Esophagus squamous epithelium (tissue), 5 donors: Measurements from ENCODE around the gene ZNF608. TPM values are rescaled to one million over a fixed set of nuclear protein-coding genes. Genes with fewer than 3 reads are reported as not detected.

Experiments
- DNase-seq: peaks from one replicate; lab custom pipeline; 2025; lab: John Stamatoyannopoulos, UW
- H3K27ac ChIP-seq, 4 donors: fragments of 200-600 bp; sonication (generic); one replicate each; pipeline ENCODE4 v1.5.1; 2016 to 2019; ENCODE audit warnings: mild to moderate bottlenecking in 1 of 4
- H3K27me3 ChIP-seq, 4 donors: fragments of 200-600 bp; sonication (generic); 1 replicate in 3 of 4; 2 replicates in 1 of 4; pipeline versions ENCODE4 v1.5.1 to v1.6.0; 2017 to 2021; ENCODE audit warnings: antibody characterized with exemption in 1 of 4
- H3K36me3 ChIP-seq, 3 donors: fragments of 200-600 bp; sonication (generic); one replicate each; pipeline ENCODE4 v1.5.1; 2016 to 2019
- H3K4me1 ChIP-seq, 3 donors: fragments of 200-600 bp; sonication (generic); one replicate each; pipeline ENCODE4 v1.5.1; 2017 to 2019
- H3K4me3 ChIP-seq, 4 donors: fragments of 200-600 bp; sonication (generic); 1 replicate in 3 of 4; 2 replicates in 1 of 4; pipeline ENCODE4 v1.5.1; 2016 to 2019; ENCODE audit warnings: mild to moderate bottlenecking in 2 of 4, moderate library complexity in 1 of 4
- H3K9me3 ChIP-seq, 3 donors: fragments of 200-600 bp; sonication (generic); one replicate each; pipeline ENCODE4 v1.5.1; 2016 to 2019
- POLR2A ChIP-seq, 4 donors: fragments of 450-650 bp; IDR thresholded peaks; one replicate each; pipeline ENCODE4 v1.6.1; 2017; ENCODE audit warnings: antibody characterized with exemption in 4 of 4, mild to moderate bottlenecking in 4 of 4, moderate library complexity in 3 of 4
- WGBS, 2 donors: methylation state at CpG; one replicate each; pipeline ENCODE4 v1.1.5; 2018; 5-methylcytosine and 5-hydroxymethylcytosine counted together
- intact Hi-C: fragments of 100-400 bp; cut with DNase I; formaldehyde crosslinking; loops from one replicate; pipeline ENCODE4 v1.15.0; 2022
- total RNA-seq, 4 donors: library from RNA; depleted of rRNA; stranded (reverse); fragments of >200 nt; gene quantifications; one replicate each; pipeline ENCODE4 v1.1.0, GENCODE V29; 2016
- TF ChIP-seq, protein P1 (sequence below), 6 experiments: fragments of 450-650 bp in 4 of 6; fragments of 200-600 bp in 2 of 6; sonication (generic) in 2 of 6; IDR thresholded peaks; one replicate each; pipeline ENCODE4 v1.5.1; 2016 to 2019; ENCODE audit warnings: antibody characterized with exemption in 6 of 6, mild to moderate bottlenecking in 4 of 6, moderate library complexity in 4 of 6
- donor health status: DM: yes; HTN: yes; CAD: no.

Gene ZNF608
- total RNA-seq, 4 donors from 2014 or later, result 5.8 to 25.7 (median 10.4) TPM

DNA sequence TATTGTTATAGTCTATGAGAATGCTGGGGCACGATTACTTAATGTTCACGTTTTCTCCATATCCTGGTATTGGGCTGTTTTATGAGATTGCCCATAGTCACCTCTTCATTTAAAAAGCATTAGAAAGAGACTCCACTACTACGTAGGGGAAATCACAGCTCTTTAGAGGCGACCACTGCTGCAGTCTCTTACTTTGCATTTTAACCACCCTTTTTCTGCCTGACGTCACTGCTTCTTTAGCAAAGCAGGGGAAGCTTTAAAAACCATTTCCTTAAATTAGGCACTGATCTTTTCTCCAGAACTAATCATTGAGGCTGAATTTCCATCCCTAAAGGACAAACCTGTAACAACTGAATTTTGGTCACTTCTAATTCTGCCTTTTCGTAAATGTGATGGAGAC is 38.9 kb downstream of the ZNF608 start:
- intact Hi-C loops, result no loop called here
- H3K36me3 ChIP-seq, result no peaks in the 10 kb centered on the region
- TF ChIP-seq POLR2A (IDR thresholded peaks at IDR 0.05), result no peak
- TF ChIP-seq, protein P1, sequence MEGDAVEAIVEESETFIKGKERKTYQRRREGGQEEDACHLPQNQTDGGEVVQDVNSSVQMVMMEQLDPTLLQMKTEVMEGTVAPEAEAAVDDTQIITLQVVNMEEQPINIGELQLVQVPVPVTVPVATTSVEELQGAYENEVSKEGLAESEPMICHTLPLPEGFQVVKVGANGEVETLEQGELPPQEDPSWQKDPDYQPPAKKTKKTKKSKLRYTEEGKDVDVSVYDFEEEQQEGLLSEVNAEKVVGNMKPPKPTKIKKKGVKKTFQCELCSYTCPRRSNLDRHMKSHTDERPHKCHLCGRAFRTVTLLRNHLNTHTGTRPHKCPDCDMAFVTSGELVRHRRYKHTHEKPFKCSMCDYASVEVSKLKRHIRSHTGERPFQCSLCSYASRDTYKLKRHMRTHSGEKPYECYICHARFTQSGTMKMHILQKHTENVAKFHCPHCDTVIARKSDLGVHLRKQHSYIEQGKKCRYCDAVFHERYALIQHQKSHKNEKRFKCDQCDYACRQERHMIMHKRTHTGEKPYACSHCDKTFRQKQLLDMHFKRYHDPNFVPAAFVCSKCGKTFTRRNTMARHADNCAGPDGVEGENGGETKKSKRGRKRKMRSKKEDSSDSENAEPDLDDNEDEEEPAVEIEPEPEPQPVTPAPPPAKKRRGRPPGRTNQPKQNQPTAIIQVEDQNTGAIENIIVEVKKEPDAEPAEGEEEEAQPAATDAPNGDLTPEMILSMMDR (IDR thresholded peaks at IDR 0.05), result no peak
- no peak for DNase-seq
- WGBS, 2 donors, result 62 to 75% methylated on average over 6 of the region's 6 CpGs
- no peaks in the 10 kb centered on the region for H3K27me3 ChIP-seq
- H3K9me3 ChIP-seq, result no peaks in the 10 kb centered on the region
- H3K4me1 ChIP-seq, result peaks cover 13 to 68% (median 18%) of the 10 kb centered on the region in 3 donors
- no peak overlapping the region for H3K27ac ChIP-seq
- H3K4me3 ChIP-seq, result peak overlapping the region in 1 of 4 donors; percentile 37

DNA sequence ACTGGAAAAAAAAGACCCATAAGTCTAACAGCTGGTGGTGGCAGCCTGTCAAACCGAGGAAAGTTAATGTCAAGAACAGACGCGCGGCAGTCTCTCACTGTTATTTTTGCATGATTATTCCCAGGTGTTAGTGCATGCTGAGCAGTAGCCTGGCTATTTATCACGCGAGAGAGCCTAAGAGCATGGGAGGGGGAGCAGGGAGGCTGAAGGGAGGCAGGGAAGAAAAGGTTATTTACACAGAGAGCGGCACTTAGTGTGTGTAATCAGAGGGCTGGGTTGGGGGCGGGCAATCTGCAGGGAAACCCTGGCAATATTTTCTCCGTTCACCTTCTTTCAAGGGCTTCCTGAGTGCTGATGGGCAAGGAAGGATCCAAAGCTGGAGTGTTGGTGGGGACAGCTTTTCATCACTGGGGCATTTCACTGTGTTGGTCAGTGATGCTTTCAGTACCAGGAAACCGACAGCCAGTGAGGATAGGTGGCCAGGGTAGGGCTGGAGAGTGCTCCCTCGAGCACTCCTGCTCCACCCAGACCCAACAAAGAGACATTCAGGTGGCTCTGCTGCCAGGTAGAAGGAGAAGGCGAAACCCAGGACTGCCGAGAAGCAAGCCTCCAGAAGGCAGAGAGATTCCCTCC is 39.6 kb downstream of the ZNF608 start:
- no peaks in the 10 kb centered on the region for H3K36me3 ChIP-seq
- no peaks in the 10 kb centered on the region for H3K27me3 ChIP-seq
- peak overlapping the region in 2 of 4 donors; percentile 5 to 37 for H3K4me3 ChIP-seq
- H3K27ac ChIP-seq, result peak overlapping the region in 3 of 4 donors; percentile 29 to 46 (median 34)
- TF ChIP-seq, protein P1 (IDR thresholded peaks at IDR 0.05), result no peak
- TF ChIP-seq POLR2A (IDR thresholded peaks at IDR 0.05), result no peak
- no peaks in the 10 kb centered on the region for H3K9me3 ChIP-seq
- intact Hi-C loops, result no loop called here
- peaks cover 13 to 74% (median 18%) of the 10 kb centered on the region in 3 donors for H3K4me1 ChIP-seq
- WGBS, 2 donors, result 33 to 50% methylated on average over 12 to 13 of the region's 13 CpGs
- no peak for DNase-seq

DNA sequence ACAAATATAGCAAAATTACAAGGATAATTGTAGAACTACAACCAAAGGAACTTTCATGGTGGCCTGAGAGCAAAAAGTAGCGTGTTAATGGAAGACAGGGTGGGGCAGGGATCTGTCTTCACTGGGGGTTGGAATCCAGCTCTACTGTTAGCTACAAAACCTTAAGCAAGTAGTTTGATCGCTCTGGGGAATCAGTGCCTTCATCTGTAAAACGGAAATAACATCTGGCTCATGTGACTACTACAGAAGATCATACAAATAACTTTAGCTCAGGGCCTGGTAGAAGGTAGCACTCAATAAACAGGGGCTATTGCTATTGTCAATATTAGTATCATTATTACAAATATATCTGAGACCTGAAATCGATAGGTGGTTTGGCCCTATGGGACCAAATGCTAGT is 40.4 kb downstream of the ZNF608 start:
- H3K36me3 ChIP-seq, result no peaks in the 10 kb centered on the region
- TF ChIP-seq, protein P1 (IDR thresholded peaks at IDR 0.05), result no peak
- no peak for TF ChIP-seq POLR2A (IDR thresholded peaks at IDR 0.05)
- intact Hi-C loops, result no loop called here
- no peak overlapping the region for H3K4me3 ChIP-seq
- H3K9me3 ChIP-seq, result no peaks in the 10 kb centered on the region
- H3K4me1 ChIP-seq, result peaks cover 13 to 82% (median 18%) of the 10 kb centered on the region in 3 donors
- no peak for DNase-seq
- no peaks in the 10 kb centered on the region for H3K27me3 ChIP-seq
- WGBS, 2 donors, result 76 to 81% methylated on average over 4 of the region's 4 CpGs
- H3K27ac ChIP-seq, result no peak overlapping the region

DNA sequence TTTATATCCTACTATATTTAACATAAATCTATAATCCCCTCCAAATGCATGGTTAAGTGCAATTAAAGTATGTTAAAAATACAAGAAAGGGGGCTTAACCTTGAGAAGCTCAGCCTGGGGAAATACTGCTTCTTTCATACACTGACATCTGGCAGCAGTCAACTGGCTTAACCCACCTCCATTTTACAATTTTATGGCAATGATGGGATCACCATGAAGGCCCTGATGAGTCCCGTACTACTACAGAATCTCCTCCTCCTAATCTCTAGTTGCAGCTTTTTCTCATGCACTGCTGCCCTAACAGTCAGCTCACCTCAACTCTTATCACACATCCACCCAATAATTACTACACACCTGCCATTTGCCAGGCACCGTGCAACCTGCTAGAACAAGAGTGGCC is 40.9 kb downstream of the ZNF608 start:
- H3K9me3 ChIP-seq, result no peaks in the 10 kb centered on the region
- H3K36me3 ChIP-seq, result no peaks in the 10 kb centered on the region
- intact Hi-C loops, result no loop called here
- no peak overlapping the region for H3K4me3 ChIP-seq
- no peaks in the 10 kb centered on the region for H3K27me3 ChIP-seq
- WGBS, 2 donors, result 76 to 96% methylated on average over 2 of the region's 2 CpGs
- H3K4me1 ChIP-seq, result peaks cover 13 to 87% (median 18%) of the 10 kb centered on the region in 3 donors
- H3K27ac ChIP-seq, result no peak overlapping the region
- no peak for TF ChIP-seq POLR2A (IDR thresholded peaks at IDR 0.05)
- TF ChIP-seq, protein P1 (IDR thresholded peaks at IDR 0.05), result no peak
- DNase-seq, result no peak

DNA sequence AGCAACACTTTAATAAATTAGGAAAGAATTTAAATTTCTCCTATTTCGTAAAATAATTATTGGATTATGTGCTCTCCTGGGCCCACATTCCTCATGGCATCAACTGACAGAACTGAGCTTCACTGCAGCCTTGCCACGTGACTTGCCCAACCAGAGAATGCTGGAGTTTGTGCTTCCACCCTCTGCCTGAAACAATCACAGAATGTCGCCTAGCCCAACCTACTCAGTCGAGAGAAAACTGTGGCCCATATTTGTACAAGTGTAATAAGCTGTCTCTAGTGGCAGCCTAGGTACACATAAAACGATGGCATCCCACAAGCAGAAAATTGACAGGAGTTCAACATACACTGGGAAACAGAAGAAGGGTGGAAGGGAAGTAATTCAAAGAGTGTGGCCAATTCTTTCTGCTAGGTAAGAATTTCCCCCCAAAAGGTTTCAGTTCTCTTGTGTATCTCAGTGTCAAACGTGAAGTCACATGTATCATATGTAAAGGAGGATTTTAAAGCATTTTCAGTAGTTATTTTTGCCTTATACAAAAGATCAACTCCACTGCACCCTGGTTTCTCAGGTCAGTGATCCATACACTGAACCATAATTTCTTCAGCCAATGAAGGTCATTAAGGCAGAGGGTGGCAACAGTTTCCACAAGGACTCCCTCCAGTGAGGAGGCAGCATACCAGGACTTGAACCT is 41.7 kb downstream of the ZNF608 start:
- no peaks in the 10 kb centered on the region for H3K27me3 ChIP-seq
- intact Hi-C loops, result no loop called here
- H3K36me3 ChIP-seq, result no peaks in the 10 kb centered on the region
- H3K9me3 ChIP-seq, result no peaks in the 10 kb centered on the region
- H3K27ac ChIP-seq, result peak overlapping the region in 1 of 4 donors; percentile 4
- WGBS, 2 donors, result 69 to 70% methylated on average over 6 of the region's 6 CpGs
- TF ChIP-seq POLR2A (IDR thresholded peaks at IDR 0.05), result no peak
- TF ChIP-seq, protein P1 (IDR thresholded peaks at IDR 0.05), result no peak
- no peak for DNase-seq
- H3K4me1 ChIP-seq, result peaks cover 13 to 96% (median 18%) of the 10 kb centered on the region in 3 donors
- H3K4me3 ChIP-seq, result no peak overlapping the region
